ENCODE data around the gene ANKRD13B. TPM values are rescaled to one million over a fixed set of nuclear protein-coding genes. Genes with fewer than 3 reads are reported as not detected.

The ANKRD13B gene
- total RNA-seq, 1 donor from 2014 or later = 17.9 TPM

DNA sequence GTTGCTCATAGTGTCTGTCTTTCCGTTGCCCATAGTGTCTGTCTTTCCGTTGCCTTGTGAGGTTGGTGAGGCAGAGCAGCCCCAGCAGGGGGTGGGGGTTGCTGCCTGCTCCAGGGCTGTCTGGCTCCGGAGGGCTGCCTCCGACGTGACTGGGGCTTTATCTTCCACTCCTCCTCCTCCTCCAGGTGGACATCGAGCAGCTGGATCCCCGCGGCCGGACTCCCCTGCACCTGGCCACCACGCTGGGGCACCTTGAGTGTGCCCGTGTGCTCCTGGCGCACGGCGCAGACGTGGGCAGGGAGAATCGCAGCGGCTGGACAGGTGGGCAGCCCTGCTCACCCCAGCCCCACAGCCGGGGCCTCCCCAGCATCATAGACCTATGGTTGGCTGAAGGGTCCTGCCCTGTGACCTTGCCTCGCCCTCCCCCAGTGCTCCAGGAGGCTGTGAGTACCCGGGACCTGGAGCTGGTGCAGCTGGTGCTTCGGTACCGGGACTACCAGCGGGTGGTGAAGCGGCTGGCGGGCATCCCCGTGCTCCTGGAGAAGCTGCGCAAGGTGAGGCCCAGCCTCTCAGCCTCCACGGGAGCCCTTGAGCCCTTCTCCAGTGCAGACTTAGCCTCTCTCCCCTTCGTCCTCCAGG is 14.7 kb downstream of the ANKRD13B start:
- FAIRE-seq (no peak), DNase-seq (ENCODE audit: low read depth) (no peak)
- H3K4me3 Mint-ChIP-seq (ENCODE audit: unreplicated experiment) = no peak overlapping the region
- no peak overlapping the region for H3K9ac ChIP-seq (ENCODE audit: low read length)
- no peaks in the 10 kb centered on the region for H3K36me3 Mint-ChIP-seq (ENCODE audit: low read depth, unreplicated experiment)
- no peaks in the 10 kb centered on the region for H3K27me3 ChIP-seq (ENCODE audit: insufficient read depth, low read length)
- H3K4me1 ChIP-seq (ENCODE audit: insufficient read depth, low read length) = no peaks in the 10 kb centered on the region
- H3K27ac Mint-ChIP-seq (ENCODE audit: unreplicated experiment) = no peak overlapping the region
- no peak overlapping the region for H3K27ac ChIP-seq (ENCODE audit: low read depth, low read length)
- no peaks in the 10 kb centered on the region for H3K79me2 ChIP-seq (ENCODE audit: insufficient read depth, low read length)
- H3K9me3 ChIP-seq (ENCODE audit: insufficient read depth, low read depth, low read length) = no peaks in the 10 kb centered on the region
- H3K27me3 Mint-ChIP-seq (ENCODE audit: low read depth, unreplicated experiment) = no peaks in the 10 kb centered on the region
- H3K4me2 ChIP-seq (ENCODE audit: low read length) = no peak overlapping the region
- peaks cover 3% of the 10 kb centered on the region for H4K20me1 ChIP-seq (ENCODE audit: insufficient read depth, low read length)
- TF ChIP-seq, protein P1, sequence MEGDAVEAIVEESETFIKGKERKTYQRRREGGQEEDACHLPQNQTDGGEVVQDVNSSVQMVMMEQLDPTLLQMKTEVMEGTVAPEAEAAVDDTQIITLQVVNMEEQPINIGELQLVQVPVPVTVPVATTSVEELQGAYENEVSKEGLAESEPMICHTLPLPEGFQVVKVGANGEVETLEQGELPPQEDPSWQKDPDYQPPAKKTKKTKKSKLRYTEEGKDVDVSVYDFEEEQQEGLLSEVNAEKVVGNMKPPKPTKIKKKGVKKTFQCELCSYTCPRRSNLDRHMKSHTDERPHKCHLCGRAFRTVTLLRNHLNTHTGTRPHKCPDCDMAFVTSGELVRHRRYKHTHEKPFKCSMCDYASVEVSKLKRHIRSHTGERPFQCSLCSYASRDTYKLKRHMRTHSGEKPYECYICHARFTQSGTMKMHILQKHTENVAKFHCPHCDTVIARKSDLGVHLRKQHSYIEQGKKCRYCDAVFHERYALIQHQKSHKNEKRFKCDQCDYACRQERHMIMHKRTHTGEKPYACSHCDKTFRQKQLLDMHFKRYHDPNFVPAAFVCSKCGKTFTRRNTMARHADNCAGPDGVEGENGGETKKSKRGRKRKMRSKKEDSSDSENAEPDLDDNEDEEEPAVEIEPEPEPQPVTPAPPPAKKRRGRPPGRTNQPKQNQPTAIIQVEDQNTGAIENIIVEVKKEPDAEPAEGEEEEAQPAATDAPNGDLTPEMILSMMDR (IDR thresholded peaks at IDR 0.05; ENCODE audit: insufficient read depth, low read depth, low read length) = no peak
- TF ChIP-seq EZH2 (IDR thresholded peaks at IDR 0.05; ENCODE audit: insufficient read depth, low read length) = no peak
- H2AFZ ChIP-seq (ENCODE audit: low read depth, low read length) = no peak overlapping the region
- no peaks in the 10 kb centered on the region for H3K36me3 ChIP-seq (ENCODE audit: insufficient read depth, low read length)
- no peaks in the 10 kb centered on the region for H3K4me1 Mint-ChIP-seq (ENCODE audit: low read depth, unreplicated experiment)
- no peak overlapping the region for H3K4me3 ChIP-seq (ENCODE audit: insufficient read depth, low read depth, low read length)
- H3K9me3 Mint-ChIP-seq (ENCODE audit: unreplicated experiment) = no peaks in the 10 kb centered on the region

DNA sequence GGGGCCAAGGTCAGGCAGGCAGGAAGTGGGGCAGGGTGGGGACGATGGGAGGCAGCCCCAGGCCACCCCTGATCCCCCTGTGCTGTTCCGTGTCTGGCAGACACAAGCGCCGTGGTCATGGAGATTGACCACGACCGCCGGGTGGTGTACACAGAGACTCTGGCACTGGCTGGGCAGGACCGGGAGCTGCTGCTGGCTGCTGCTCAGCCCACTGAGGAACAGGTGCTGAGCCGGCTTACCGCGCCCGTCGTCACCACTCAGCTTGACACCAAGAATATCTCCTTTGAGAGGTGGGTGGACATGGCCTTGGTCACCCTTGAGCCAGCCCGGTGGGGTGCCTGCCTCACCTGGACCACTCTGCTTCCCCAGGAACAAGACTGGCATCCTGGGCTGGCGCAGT is 16.1 kb downstream of the ANKRD13B start:
- H3K27ac Mint-ChIP-seq (ENCODE audit: unreplicated experiment) = no peak overlapping the region
- no peak for DNase-seq (ENCODE audit: low read depth)
- Histone ChIP-seq H3K4me2 (ENCODE audit: low read length) (no peak overlapping the region), H2AFZ (ENCODE audit: low read depth, low read length) (no peak overlapping the region), H3K36me3 (ENCODE audit: insufficient read depth, low read length) (no peaks in the 10 kb centered on the region), H3K4me3 (ENCODE audit: insufficient read depth, low read depth, low read length) (no peak overlapping the region), H3K79me2 (ENCODE audit: insufficient read depth, low read length) (no peaks in the 10 kb centered on the region), H3K27me3 (ENCODE audit: insufficient read depth, low read length) (no peaks in the 10 kb centered on the region), H4K20me1 (ENCODE audit: insufficient read depth, low read length) (peaks cover 3% of the 10 kb centered on the region), H3K9ac (ENCODE audit: low read length) (no peak overlapping the region), H3K9me3 (ENCODE audit: insufficient read depth, low read depth, low read length) (no peaks in the 10 kb centered on the region), H3K27ac (ENCODE audit: low read depth, low read length) (no peak overlapping the region), H3K4me1 (ENCODE audit: insufficient read depth, low read length) (peaks cover 5% of the 10 kb centered on the region)
- no peak for FAIRE-seq
- H3K27me3 Mint-ChIP-seq (ENCODE audit: low read depth, unreplicated experiment) = no peaks in the 10 kb centered on the region
- H3K36me3 Mint-ChIP-seq (ENCODE audit: low read depth, unreplicated experiment) = peaks cover 2% of the 10 kb centered on the region
- H3K4me1 Mint-ChIP-seq (ENCODE audit: low read depth, unreplicated experiment) = no peaks in the 10 kb centered on the region
- no peaks in the 10 kb centered on the region for H3K9me3 Mint-ChIP-seq (ENCODE audit: unreplicated experiment)
- no peak overlapping the region for H3K4me3 Mint-ChIP-seq (ENCODE audit: unreplicated experiment)
- TF ChIP-seq, protein P1 (IDR thresholded peaks at IDR 0.05; ENCODE audit: insufficient read depth, low read depth, low read length) = no peak
- TF ChIP-seq EZH2 (IDR thresholded peaks at IDR 0.05; ENCODE audit: insufficient read depth, low read length) = no peak

DNA sequence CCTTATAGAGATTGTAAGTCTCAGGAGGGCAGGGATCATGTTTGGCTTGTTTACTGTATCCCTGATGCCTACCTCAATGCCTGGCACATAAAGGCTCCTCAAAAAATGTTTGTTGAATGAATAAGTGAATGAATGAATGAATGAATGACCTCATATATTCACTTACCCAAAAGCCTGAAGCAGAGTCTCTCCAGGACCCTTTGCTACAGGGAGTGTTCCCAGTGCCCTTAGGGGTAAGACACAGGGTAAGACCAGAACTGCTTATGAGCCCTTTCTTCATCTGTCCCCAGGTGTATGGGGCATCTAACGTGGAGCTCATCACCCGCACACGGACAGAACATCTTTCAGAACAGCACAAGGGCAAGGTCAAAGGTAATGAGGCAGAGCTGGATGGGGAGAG is 17.5 kb downstream of the ANKRD13B start:
- TF ChIP-seq, protein P1 (IDR thresholded peaks at IDR 0.05; ENCODE audit: insufficient read depth, low read depth, low read length) = no peak
- no peak for TF ChIP-seq EZH2 (IDR thresholded peaks at IDR 0.05; ENCODE audit: insufficient read depth, low read length)
- Mint-ChIP-seq H3K27me3 (ENCODE audit: low read depth, unreplicated experiment) (peaks cover 3% of the 10 kb centered on the region), H3K4me1 (ENCODE audit: low read depth, unreplicated experiment) (no peaks in the 10 kb centered on the region), H3K4me3 (ENCODE audit: unreplicated experiment) (no peak overlapping the region), H3K36me3 (ENCODE audit: low read depth, unreplicated experiment) (peaks cover 2% of the 10 kb centered on the region), H3K27ac (ENCODE audit: unreplicated experiment) (no peak overlapping the region), H3K9me3 (ENCODE audit: unreplicated experiment) (no peaks in the 10 kb centered on the region)
- no peak overlapping the region for H3K9ac ChIP-seq (ENCODE audit: low read length)
- no peaks in the 10 kb centered on the region for H3K27me3 ChIP-seq (ENCODE audit: insufficient read depth, low read length)
- no peak for FAIRE-seq
- no peaks in the 10 kb centered on the region for H3K9me3 ChIP-seq (ENCODE audit: insufficient read depth, low read depth, low read length)
- H3K36me3 ChIP-seq (ENCODE audit: insufficient read depth, low read length) = no peaks in the 10 kb centered on the region
- no peaks in the 10 kb centered on the region for H3K79me2 ChIP-seq (ENCODE audit: insufficient read depth, low read length)
- H2AFZ ChIP-seq (ENCODE audit: low read depth, low read length) = no peak overlapping the region
- no peak overlapping the region for H3K4me3 ChIP-seq (ENCODE audit: insufficient read depth, low read depth, low read length)
- H3K4me2 ChIP-seq (ENCODE audit: low read length) = no peak overlapping the region
- no peak for DNase-seq (ENCODE audit: low read depth)
- H4K20me1 ChIP-seq (ENCODE audit: insufficient read depth, low read length) = peaks cover 7% of the 10 kb centered on the region
- H3K4me1 ChIP-seq (ENCODE audit: insufficient read depth, low read length) = peaks cover 11% of the 10 kb centered on the region
- no peak overlapping the region for H3K27ac ChIP-seq (ENCODE audit: low read depth, low read length)

All from astrocyte (in vitro differentiated cells and primary cell).